Aorta (tissue), 5 donors: ENCODE data around the gene B2M. TPM values are rescaled to one million over a fixed set of nuclear protein-coding genes. Genes with fewer than 3 reads are reported as not detected.
"Not testable (repeated sequence)": the region's sequence is repeated elsewhere in the genome, so short reads cannot be mapped to it uniquely, and the experiment has no call there.

Source experiments
- ATAC-seq: fragments of 200-7000 bp; cut with Tn5 transposase; one replicate; pipeline ENCODE4 v1.9.1; 2022; ENCODE audit warnings: moderate library complexity; ENCODE audit not compliant: low FRiP score
- DNase-seq, 2 donors: peaks; one replicate each; pipeline ENCODE4 v3.0.0-alpha.2; 2020
- H3K27ac ChIP-seq, 2 donors: one replicate each; pipeline ENCODE4 v1.5.1; 2013; ENCODE audit warnings: low read length in 2 of 2, mild to moderate bottlenecking in 2 of 2, moderate library complexity in 2 of 2, control low read depth in 1 of 2, inconsistent platforms in 1 of 2, low read depth in 1 of 2
- H3K27me3 ChIP-seq, 2 donors: one replicate each; pipeline ENCODE4 v1.6.1; 2013; ENCODE audit warnings: control low read depth in 1 of 2, low read length in 1 of 2, mild to moderate bottlenecking in 1 of 2, moderate library complexity in 1 of 2; ENCODE audit not compliant: insufficient read depth in 2 of 2, control insufficient read depth in 1 of 2
- H3K36me3 ChIP-seq, 2 donors: one replicate each; pipeline ENCODE4 v1.6.1; 2013; ENCODE audit warnings: control low read depth in 1 of 2, low read length in 1 of 2, mild to moderate bottlenecking in 1 of 2; ENCODE audit not compliant: insufficient read depth in 2 of 2, control insufficient read depth in 1 of 2
- H3K4me1 ChIP-seq, 2 donors: one replicate each; pipeline ENCODE4 v1.6.1; 2013; ENCODE audit warnings: low read length in 2 of 2, control low read depth in 1 of 2, mild to moderate bottlenecking in 1 of 2, moderate library complexity in 1 of 2; ENCODE audit not compliant: insufficient read depth in 2 of 2, control insufficient read depth in 1 of 2
- H3K4me3 ChIP-seq, 2 donors: one replicate each; pipeline ENCODE4 v1.5.1; 2013; ENCODE audit warnings: low read length in 2 of 2, control low read depth in 1 of 2, mild to moderate bottlenecking in 1 of 2
- H3K9me3 ChIP-seq: one replicate; pipeline ENCODE4 v1.6.1; 2013; ENCODE audit warnings: mild to moderate bottlenecking, low read length; ENCODE audit not compliant: control insufficient read depth
- WGBS, 2 donors: extraction: QIAGEN DNeasy Blood & Tissue Kit; methylation state at CpG; one replicate each; pipeline ENCODE4 v1.1.7; 2013; 5-methylcytosine and 5-hydroxymethylcytosine counted together
- intact Hi-C, 2 donors: fragments of 100-400 bp; cut with DNase I; formaldehyde crosslinking; loops; one replicate each; pipeline versions ENCODE4 v1.14.2 to v1.15.0; 2022
- polyA plus RNA-seq, 2 donors: library from polyadenylated mRNA; stranded (reverse); fragments of 200-250 nt; gene quantifications; one replicate each; pipeline ENCODE4 v1.2.3, GENCODE V29; 2013
- total RNA-seq, 2 donors: library from RNA; stranded (reverse); fragmentation: NEBNext Ultra II Directional; extraction: Animal tissue kit (Norgen Biotek cat#: 25700); gene quantifications; one replicate each; pipeline ENCODE4 v1.2.1, GENCODE V29; 2021
- donor health status: healthy with polysubstance abuse.
- donor health status: Bipolar disorder and iron deficiency.
- donor health status: DM: no; HTN: no; CAD: no.
- donor health status: DM: no; HTN: no; CAD: no.
- donor health status: DM: yes; HTN: yes; CAD: no.

B2M gene
- total and polyA plus RNA-seq, 4 donors = 2,130 to 4,026 (median 3,023) TPM

GRCh38 chr15:44692659-44693058 is 18.7 kb upstream of the B2M start:
- WGBS, 2 donors = 89 to 93% methylated on average over 1 of the region's 1 CpG
- Histone ChIP-seq H3K27me3 (no peaks in the 10 kb centered on the region), H3K36me3 (no peaks in the 10 kb centered on the region), H3K4me1 (no peaks in the 10 kb centered on the region), H3K9me3 (peaks cover 2% of the 10 kb centered on the region), H3K4me3 (no peak overlapping the region), H3K27ac (no peak overlapping the region)
- intact Hi-C loops = no loop called here
- no peak for ATAC-seq
- no peak for DNase-seq

DNA sequence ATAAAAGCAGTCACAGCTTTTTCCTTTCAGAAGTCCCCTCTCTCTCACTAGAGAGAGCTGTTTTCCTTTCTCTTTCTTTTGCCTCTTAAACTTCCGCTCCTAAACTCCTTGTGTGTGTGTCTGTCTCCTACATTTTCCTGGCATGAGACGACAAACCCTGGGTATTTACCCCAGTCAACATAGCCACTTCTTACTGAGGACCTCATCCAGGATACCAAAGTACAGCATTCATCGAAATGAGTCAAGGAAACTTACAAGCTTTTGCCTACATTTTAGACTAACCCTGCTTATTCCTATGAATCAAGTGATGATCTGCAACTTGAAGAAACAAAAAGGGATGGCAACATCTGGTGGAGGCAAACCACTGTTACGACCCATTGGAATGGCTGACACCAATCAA is 16.9 kb upstream of the B2M start:
- H3K4me3 ChIP-seq = no peak overlapping the region
- no peaks in the 10 kb centered on the region for H3K36me3 ChIP-seq
- H3K4me1 ChIP-seq = no peaks in the 10 kb centered on the region
- intact Hi-C loops = no loop called here
- peaks cover 2% of the 10 kb centered on the region for H3K9me3 ChIP-seq
- 60 to 61% methylated on average over 4 of the region's 4 CpGs for WGBS, 2 donors
- H3K27ac ChIP-seq = no peak overlapping the region
- no peak for DNase-seq
- ATAC-seq = no peak
- H3K27me3 ChIP-seq = no peaks in the 10 kb centered on the region

DNA sequence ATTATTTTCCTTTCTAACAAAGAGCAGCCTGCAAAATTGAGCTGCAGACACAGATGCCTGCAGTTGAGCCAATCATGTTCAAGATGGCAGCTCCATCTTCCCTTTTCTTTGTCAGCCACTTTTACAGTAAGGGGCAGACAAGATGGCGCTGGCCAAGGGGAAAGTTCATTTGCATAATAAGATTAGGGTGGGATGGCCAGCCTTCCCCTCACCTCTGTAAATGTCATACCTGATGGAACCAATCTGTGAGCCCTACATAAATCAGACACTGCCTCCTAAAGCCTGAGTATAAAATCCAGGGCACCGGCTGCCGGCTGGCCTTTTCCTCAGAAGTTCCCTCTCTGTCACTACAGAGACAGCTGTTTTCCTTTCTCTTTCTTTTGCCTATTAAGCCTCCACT is 16.0 kb upstream of the B2M start:
- DNase-seq (no peak), ATAC-seq (no peak)
- H3K9me3 ChIP-seq = peaks cover 2% of the 10 kb centered on the region
- H3K4me3 ChIP-seq = no peak overlapping the region
- 60 to 66% methylated on average over 3 of the region's 3 CpGs for WGBS, 2 donors
- intact Hi-C loops = no loop called here
- no peaks in the 10 kb centered on the region for H3K36me3 ChIP-seq
- H3K4me1 ChIP-seq = no peaks in the 10 kb centered on the region
- no peak overlapping the region for H3K27ac ChIP-seq
- no peaks in the 10 kb centered on the region for H3K27me3 ChIP-seq

GRCh38 chr15:44697014-44697413 is 14.3 kb upstream of the B2M start:
- Histone ChIP-seq H3K4me3 (no peak overlapping the region), H3K27ac (no peak overlapping the region), H3K9me3 (peaks cover 2% of the 10 kb centered on the region), H3K36me3 (no peaks in the 10 kb centered on the region), H3K27me3 (no peaks in the 10 kb centered on the region), H3K4me1 (no peaks in the 10 kb centered on the region)
- no peak for ATAC-seq
- DNase-seq = no peak
- intact Hi-C loops = no loop called here

DNA sequence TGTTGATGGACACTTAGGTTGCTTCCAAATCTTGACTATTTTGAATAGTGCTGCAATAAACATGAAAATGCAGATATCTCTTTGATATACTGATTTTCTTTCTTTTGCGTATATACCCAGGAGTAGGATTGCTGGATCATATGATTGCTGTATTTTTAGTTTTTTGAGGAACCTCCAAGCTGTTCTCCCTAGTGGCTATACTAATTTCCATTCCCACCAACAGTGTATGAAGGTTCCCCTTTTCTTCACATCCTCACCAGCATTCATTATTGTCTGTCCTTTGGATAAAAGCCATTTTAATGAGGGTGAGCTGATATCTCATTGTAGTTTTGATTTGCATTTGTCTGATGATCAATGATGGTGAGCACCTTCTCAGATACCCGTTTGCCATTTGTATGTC is 12.7 kb upstream of the B2M start:
- WGBS, 2 donors = 76 to 81% methylated on average over 2 of the region's 2 CpGs

GRCh38 chr15:44700676-44701075 is 10.6 kb upstream of the B2M start:
- DNase-seq = not testable (repeated sequence)

More for the DNA sequence above, 12.7 kb upstream of the B2M start:
- intact Hi-C loops = no loop called here
- no peaks in the 10 kb centered on the region for H3K9me3 ChIP-seq
- ATAC-seq = no peak
- H3K27me3 ChIP-seq = no peaks in the 10 kb centered on the region
- H3K4me1 ChIP-seq = no peaks in the 10 kb centered on the region
- H3K27ac ChIP-seq = no peak overlapping the region
- H3K4me3 ChIP-seq = no peak overlapping the region
- H3K36me3 ChIP-seq = no peaks in the 10 kb centered on the region
- no peak for DNase-seq

GRCh38 chr15:44705986-44706385 is 5.3 kb upstream of the B2M start:
- Histone ChIP-seq H3K4me3 (no peak overlapping the region), H3K27me3 (no peaks in the 10 kb centered on the region), H3K36me3 (no peaks in the 10 kb centered on the region), H3K9me3 (no peaks in the 10 kb centered on the region), H3K4me1 (no peaks in the 10 kb centered on the region), H3K27ac (no peak overlapping the region)
- 73 to 87% methylated on average over 1 of the region's 1 CpG for WGBS, 2 donors
- intact Hi-C loops = no loop called here
- DNase-seq = no peak
- no peak for ATAC-seq

More at GRCh38 chr15:44700676-44701075, 10.6 kb upstream of the B2M start:
- H3K27me3 ChIP-seq, ATAC-seq, H3K36me3 ChIP-seq, H3K4me3 ChIP-seq, H3K9me3 ChIP-seq, H3K4me1 ChIP-seq, H3K27ac ChIP-seq: not testable (repeated sequence)
- intact Hi-C loops = loop anchor here in 1 of 2 donors (5.0 kb wide), 1 partner anchor 37 kb away; the partner anchor contains the start of gene TRIM69

DNA sequence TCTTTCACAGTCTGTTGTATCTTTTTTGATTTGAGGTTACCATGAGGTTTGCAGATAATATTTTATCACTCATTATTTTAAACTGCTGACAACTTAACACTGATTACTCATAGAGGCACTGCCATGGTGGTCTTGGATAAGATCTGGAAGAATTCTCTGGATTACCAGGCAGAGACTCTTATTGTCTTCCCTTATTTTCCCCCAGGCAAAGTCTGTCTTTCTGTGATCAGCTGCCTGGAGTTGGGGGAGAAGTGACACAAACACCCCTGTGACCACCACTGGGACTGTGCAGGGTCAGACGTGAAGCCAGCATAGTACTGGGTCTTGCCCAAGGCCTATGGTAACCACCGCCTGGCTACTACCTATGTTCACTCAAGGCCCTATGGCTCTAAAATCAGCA is 4.9 kb upstream of the B2M start:
- Histone ChIP-seq H3K27me3 (no peaks in the 10 kb centered on the region), H3K27ac (no peak overlapping the region), H3K36me3 (no peaks in the 10 kb centered on the region), H3K4me1 (no peaks in the 10 kb centered on the region), H3K9me3 (no peaks in the 10 kb centered on the region), H3K4me3 (no peak overlapping the region)
- no peak for ATAC-seq
- DNase-seq = no peak
- intact Hi-C loops = no loop called here
- WGBS, 2 donors = 90 to 98% methylated on average over 2 of the region's 2 CpGs

DNA sequence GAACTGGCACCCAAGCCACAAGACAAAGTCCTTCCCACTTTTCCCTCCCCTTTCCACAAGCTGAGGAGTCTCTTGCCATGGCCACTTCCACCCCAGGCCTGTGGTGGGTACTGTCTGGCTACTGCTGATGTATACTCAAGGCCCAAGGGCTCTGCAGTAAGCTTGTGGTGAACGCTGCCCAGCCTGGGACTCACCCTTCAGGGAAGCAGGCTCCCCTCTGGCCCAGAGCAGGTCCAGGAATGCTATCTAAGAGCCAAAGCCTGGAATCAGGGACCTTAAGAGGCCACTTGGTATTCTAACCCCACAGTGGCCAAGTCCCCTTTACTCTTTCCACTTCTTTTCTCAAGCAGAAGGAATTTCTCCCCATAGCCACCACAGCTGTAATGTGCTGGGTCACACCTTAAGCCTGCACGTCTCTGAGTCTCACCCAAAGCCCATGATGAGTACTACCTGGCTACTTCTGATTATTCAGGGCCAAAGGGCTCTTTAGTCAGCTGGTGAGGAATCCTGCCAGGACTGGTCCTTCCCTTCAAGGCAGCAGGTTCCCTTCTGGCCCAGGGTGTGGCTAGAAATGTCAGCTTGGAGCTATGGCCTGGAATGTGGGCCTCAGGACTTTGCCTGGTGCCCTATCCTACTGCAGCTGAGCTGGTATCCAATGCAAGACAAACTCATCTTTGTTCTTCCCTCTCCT is 4.2 kb upstream of the B2M start:
- Histone ChIP-seq H3K36me3 (no peaks in the 10 kb centered on the region), H3K4me3 (no peak overlapping the region), H3K27me3 (no peaks in the 10 kb centered on the region), H3K4me1 (no peaks in the 10 kb centered on the region), H3K9me3 (no peaks in the 10 kb centered on the region), H3K27ac (no peak overlapping the region)
- no peak for DNase-seq
- intact Hi-C loops = no loop called here
- WGBS, 2 donors = 85 to 89% methylated on average over 2 of the region's 2 CpGs
- no peak for ATAC-seq
